Measurements from ENCODE around the gene ENTREP3.

ENTREP3 gene

DNA sequence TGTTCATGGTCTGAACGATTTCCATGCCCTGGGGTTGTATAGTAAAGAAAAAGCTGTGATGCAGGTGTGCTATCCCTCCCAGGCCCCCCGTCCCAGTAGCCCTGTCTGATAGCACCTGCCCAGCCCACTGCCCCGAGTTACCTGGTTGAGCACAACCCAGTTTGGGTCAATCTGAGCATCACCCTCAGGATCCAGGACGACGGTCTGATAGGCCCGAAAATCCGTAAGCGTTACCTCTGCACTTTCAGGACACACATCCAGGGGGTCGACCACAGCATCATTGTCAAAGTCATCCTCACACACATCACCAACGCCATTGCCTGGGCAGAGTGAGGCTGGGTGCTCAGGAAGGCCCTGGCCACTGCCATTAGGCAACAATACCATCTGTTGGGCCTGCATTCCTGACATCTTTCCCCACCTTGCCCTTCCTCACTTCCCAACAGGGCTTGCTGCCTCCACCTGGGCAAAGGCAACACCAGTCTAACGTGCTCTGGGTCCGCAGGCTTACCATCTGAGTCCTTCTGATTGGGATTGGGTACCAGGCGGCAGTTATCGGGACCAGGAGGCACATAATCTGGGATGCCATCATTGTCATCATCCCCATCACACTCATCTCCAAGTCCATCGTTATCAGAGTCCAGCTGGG is 57.3 kb downstream of the ENTREP3 start:
- FAIRE-seq = no peak

Data from TTC549 (cell line).